HG02885 (cell line): ENCODE data around the gene HS3ST5.
"Not testable (repeated sequence)": the region's sequence is repeated elsewhere in the genome, so short reads cannot be mapped to it uniquely, and the experiment has no call there.

Experiments
- ATAC-seq: cut with Tn5 transposase; IDR thresholded peaks from one replicate; pipeline ENCODE4 v1.9.1; 2021; ENCODE audit warnings: mild to moderate bottlenecking; ENCODE audit not compliant: unreplicated experiment, poor library complexity

Gene HS3ST5

DNA sequence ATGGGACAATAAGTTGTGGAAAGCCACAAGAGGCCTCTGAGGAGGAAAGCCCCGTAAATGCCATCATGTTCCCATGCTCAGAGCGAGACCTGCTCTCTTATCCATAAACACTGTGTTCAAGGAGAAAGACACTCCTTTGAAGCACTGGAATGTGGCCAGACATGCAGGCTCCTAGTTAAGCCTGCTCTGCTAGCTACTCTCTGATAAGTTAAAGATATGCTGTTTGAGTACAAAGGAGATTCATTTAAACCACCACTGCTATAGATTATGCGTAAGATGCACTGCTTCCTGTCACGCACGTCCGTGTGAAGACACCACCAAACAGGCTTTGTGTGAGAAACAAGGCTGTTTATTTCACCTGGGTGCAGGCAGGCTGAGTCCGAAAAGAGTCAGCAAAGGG, 331.3 kb downstream of the HS3ST5 start:
- ATAC-seq, result not testable (repeated sequence)

DNA sequence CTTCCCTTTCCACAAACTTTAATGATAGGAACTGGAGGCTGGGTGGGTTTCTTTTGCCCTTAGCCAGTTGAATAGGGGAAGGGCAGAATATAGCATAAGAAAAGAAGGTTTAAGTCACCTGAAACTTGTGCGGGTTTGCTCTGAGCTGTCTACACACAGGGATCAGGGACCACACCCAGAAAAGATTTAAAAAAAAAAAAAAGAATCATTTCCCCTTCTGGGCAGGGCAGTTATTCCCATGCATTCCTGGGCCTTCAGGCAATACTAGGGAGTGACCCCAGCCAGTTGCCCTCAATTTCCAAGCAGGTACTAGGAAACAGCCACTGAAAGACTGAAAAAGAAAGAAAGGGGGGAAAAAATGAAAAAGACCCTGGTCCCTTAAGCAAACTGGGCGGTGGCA, 332.3 kb downstream of the HS3ST5 start:
- ATAC-seq, result no peak

DNA sequence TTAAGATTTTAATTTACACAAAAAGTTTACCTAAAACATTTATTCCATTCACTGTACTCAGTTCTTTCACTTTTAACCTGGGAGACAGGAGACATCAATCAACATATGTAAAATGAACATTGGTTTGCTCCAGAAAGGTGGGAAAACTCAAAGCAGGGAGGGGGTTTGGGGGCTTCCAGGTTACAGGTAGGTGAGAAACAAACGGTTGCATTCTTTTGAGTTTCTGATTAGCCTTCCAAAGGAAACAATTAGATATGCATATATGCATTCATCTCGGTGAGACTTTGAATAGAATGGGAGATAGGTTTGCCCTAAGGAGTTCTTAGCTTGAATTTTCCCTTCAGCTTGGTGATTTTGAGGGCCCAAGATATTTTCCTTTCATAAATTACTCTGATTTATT, 333.6 kb downstream of the HS3ST5 start:
- no peak for ATAC-seq

DNA sequence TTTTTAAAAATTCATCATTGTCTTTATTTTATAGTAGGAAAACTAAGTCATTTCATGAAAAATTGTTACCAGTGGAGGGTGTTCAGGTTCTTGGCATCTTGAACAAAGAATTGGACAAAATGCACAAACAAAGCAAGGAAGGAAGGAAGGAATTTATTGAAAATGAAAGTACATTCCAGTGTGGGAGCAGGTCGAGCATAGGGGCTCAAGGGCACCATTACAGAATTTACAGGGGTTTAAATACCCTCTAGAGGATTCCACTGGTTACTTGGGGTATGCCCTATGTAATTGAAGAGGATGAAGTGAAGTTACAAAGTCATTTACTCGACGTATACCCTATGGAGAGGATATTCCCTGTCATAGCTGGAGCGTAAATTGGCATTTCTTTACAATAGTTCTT, 334.5 kb downstream of the HS3ST5 start:
- ATAC-seq, result no peak

DNA sequence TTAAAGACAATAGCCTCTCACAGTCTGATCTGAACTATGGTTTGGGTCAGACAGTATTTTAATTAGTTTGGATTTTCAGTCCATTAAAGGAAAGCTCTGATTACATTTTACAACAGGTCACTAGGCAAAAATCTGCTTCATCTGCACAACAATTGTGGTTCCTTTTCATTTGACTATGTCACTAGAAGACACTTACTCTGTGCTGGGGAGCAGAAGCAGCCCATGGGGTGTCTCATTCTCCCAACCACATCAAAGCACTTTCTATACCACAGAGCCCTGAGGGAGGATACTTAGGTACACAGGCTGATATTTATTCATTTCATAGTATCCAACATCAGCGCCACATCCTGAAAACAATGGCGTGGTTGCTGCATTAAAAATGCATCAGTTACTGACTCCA, 335.3 kb downstream of the HS3ST5 start:
- ATAC-seq, result peak; percentile 97
